IMR-90 (cell line): ENCODE measurements around the gene AQP1. TPM values are rescaled to one million over a fixed set of nuclear protein-coding genes. Genes with fewer than 3 reads are reported as not detected.

Experiments used
- ATAC-seq: fragments of 200-7000 bp; cut with Tn5 transposase; 2 replicates; pipeline ENCODE4 v1.9.1; 2020; ENCODE audit warnings: low read depth, mild to moderate bottlenecking, moderate library complexity
- BruUV-seq: library from RNA; stranded (reverse); fragments of 400-500 nt; replicated peaks from 2 replicates; lab custom pipeline; 2021; lab: Mats Ljungman, UMichigan
- CTCF ChIA-PET: fragments of 300-600 bp; formaldehyde crosslinking; extraction: SDS; loops from one replicate; lab custom pipeline; 2021; ENCODE audit warnings: antibody characterized with exemption; lab: Yijun Ruan, JAX
- POLR2A ChIA-PET: fragments of 300-600 bp; sonication (Branson Sonifier 250); formaldehyde crosslinking; loops from one replicate; lab custom pipeline; 2022; ENCODE audit warnings: antibody characterized with exemption; ENCODE audit not compliant: unreplicated experiment; lab: Charles Lee
- DNase-seq: peaks from one replicate; pipeline ENCODE4 v3.0.0; 2013
- H2AFZ ChIP-seq: replicated peaks from 2 replicates; pipeline ENCODE3; 2013; ENCODE audit warnings: low read length, mild to moderate bottlenecking; ENCODE audit not compliant: poor library complexity
- H2AK5ac ChIP-seq: 2 replicates; pipeline ENCODE4 v1.6.1; 2013; ENCODE audit warnings: low read depth, low read length, inconsistent platforms
- H2AK9ac ChIP-seq: replicated peaks from 2 replicates; pipeline ENCODE3; 2013; ENCODE audit warnings: mild to moderate bottlenecking, low read depth, low read length, moderate library complexity; ENCODE audit not compliant: poor library complexity
- H2BK120ac ChIP-seq: 2 replicates; pipeline ENCODE4 v1.6.1; 2013; ENCODE audit warnings: low read depth, low read length, inconsistent platforms
- H2BK15ac ChIP-seq: 3 replicates; pipeline ENCODE4 v1.6.1; 2013; ENCODE audit warnings: low read depth, low read length, inconsistent platforms
- H2BK20ac ChIP-seq: 2 replicates; pipeline ENCODE4 v1.6.1; 2013; ENCODE audit warnings: low read depth, mild to moderate bottlenecking, inconsistent platforms, low read length, moderate library complexity
- H2BK5ac ChIP-seq: 2 replicates; pipeline ENCODE4 v1.6.1; 2013; ENCODE audit warnings: mild to moderate bottlenecking, low read depth, low read length, inconsistent platforms; ENCODE audit not compliant: poor library complexity, severe bottlenecking
- H3K14ac ChIP-seq: replicated peaks from 2 replicates; pipeline ENCODE4 v1.6.1; 2013; ENCODE audit warnings: low read depth, low read length, inconsistent platforms
- H3K18ac ChIP-seq: 2 replicates; pipeline ENCODE4 v1.6.1; 2013; ENCODE audit warnings: low read depth, low read length, control low read depth
- H3K23ac ChIP-seq: 2 replicates; pipeline ENCODE4 v1.6.1; 2013; ENCODE audit warnings: low read depth, low read length, inconsistent platforms
- H3K27ac ChIP-seq: 2 replicates; pipeline ENCODE4 v1.5.1; 2013; ENCODE audit warnings: mild to moderate bottlenecking, control low read depth, low read length; ENCODE audit not compliant: insufficient read depth
- H3K27me3 ChIP-seq: 2 replicates; pipeline ENCODE4 v1.6.1; 2013; ENCODE audit warnings: low read length; ENCODE audit not compliant: control insufficient read depth, insufficient read depth
- H3K36me3 ChIP-seq: 2 replicates; pipeline ENCODE4 v1.6.1; 2013; ENCODE audit warnings: low read length, mixed read lengths; ENCODE audit not compliant: control insufficient read depth, insufficient read depth
- H3K4ac ChIP-seq: 2 replicates; pipeline ENCODE4 v1.6.1; 2013; ENCODE audit warnings: low read depth, low read length, inconsistent platforms
- H3K4me1 ChIP-seq: 2 replicates; pipeline ENCODE4 v1.6.1; 2013; ENCODE audit warnings: low read length, mixed read lengths; ENCODE audit not compliant: control insufficient read depth, insufficient read depth
- H3K4me2 ChIP-seq: 2 replicates; pipeline ENCODE4 v1.6.1; 2013; ENCODE audit warnings: low read depth, mild to moderate bottlenecking, control low read depth, low read length, moderate library complexity
- H3K4me3 ChIP-seq: 2 replicates; pipeline ENCODE4 v1.5.1; 2013; ENCODE audit warnings: low read depth, mild to moderate bottlenecking, control low read depth, low read length, moderate library complexity; ENCODE audit not compliant: insufficient read depth
- H3K56ac ChIP-seq: 2 replicates; pipeline ENCODE4 v1.6.1; 2013; ENCODE audit warnings: low read length, inconsistent platforms; ENCODE audit not compliant: insufficient read depth; ENCODE audit errors: extremely low read depth
- H3K79me1 ChIP-seq, 2 experiments: 2 replicates each; pipeline ENCODE4 v1.6.1; 2013; ENCODE audit warnings: low read length in 2 of 2, inconsistent platforms in 1 of 2, low read depth in 1 of 2
- H3K9ac ChIP-seq: 2 replicates; pipeline ENCODE4 v1.6.1; 2013; ENCODE audit warnings: low read depth, low read length, control low read depth
- H3K9me1 ChIP-seq: 2 replicates; pipeline ENCODE4 v1.6.1; 2013; ENCODE audit warnings: low read length, inconsistent platforms; ENCODE audit not compliant: insufficient read depth
- H3K9me3 ChIP-seq: 2 replicates; pipeline ENCODE4 v1.6.1; 2013; ENCODE audit warnings: low read length; ENCODE audit not compliant: control insufficient read depth, insufficient read depth
- H4K20me1 ChIP-seq: 2 replicates; pipeline ENCODE4 v1.6.1; 2013; ENCODE audit warnings: low read length, inconsistent platforms; ENCODE audit not compliant: insufficient read depth
- H4K5ac ChIP-seq: 2 replicates; pipeline ENCODE4 v1.6.1; 2013; ENCODE audit warnings: mild to moderate bottlenecking, low read depth, low read length, control low read depth
- H4K8ac ChIP-seq, 2 experiments: 2 replicates each; pipeline ENCODE4 v1.6.1; 2013; ENCODE audit warnings: low read depth in 2 of 2, low read length in 2 of 2, control low read depth in 1 of 2, inconsistent platforms in 1 of 2
- H4K91ac ChIP-seq: 2 replicates; pipeline ENCODE4 v1.6.1; 2013; ENCODE audit warnings: low read depth, low read length, inconsistent platforms; ENCODE audit not compliant: insufficient read depth
- BHLHE40 ChIP-seq: fragments of 150-350 bp; IDR thresholded peaks from 2 replicates; pipeline ENCODE4 v1.6.1; 2016; ENCODE audit warnings: mild to moderate bottlenecking, low read depth, low read length
- CEBPB ChIP-seq: IDR thresholded peaks from 2 replicates; pipeline ENCODE4 v1.6.1; 2012; ENCODE audit warnings: low read depth, low read length, improper control_type of control experiment
- CHD1 ChIP-seq: IDR thresholded peaks from 2 replicates; pipeline ENCODE4 v1.6.1; 2012; ENCODE audit warnings: low read depth, low read length, improper control_type of control experiment
- CTCF ChIP-seq: conservative IDR thresholded peaks from 2 replicates; pipeline ENCODE4 v1.5.1; 2012; ENCODE audit warnings: mild to moderate bottlenecking, low read depth, low read length, improper control_type of control experiment
- ELK1 ChIP-seq: fragments of 150-350 bp; IDR thresholded peaks from 2 replicates; pipeline ENCODE4 v1.6.1; 2016; ENCODE audit warnings: low read depth, mild to moderate bottlenecking, low read length, moderate library complexity, borderline replicate concordance
- FOS ChIP-seq: fragments of 150-350 bp; IDR thresholded peaks from 2 replicates; pipeline ENCODE4 v1.6.1; 2016; ENCODE audit warnings: low read depth, low read length
- MAFK ChIP-seq: IDR thresholded peaks from 2 replicates; pipeline ENCODE4 v1.6.1; 2012; ENCODE audit warnings: low read depth, low read length, improper control_type of control experiment
- MAZ ChIP-seq: IDR thresholded peaks from 2 replicates; pipeline ENCODE4 v1.6.1; 2012; ENCODE audit warnings: low read depth, mild to moderate bottlenecking, low read length, improper control_type of control experiment, moderate library complexity, borderline replicate concordance
- MXI1 ChIP-seq: IDR thresholded peaks from 2 replicates; pipeline ENCODE4 v1.6.1; 2012; ENCODE audit warnings: low read depth, mild to moderate bottlenecking, low read length, moderate library complexity, borderline replicate concordance
- NFE2L2 ChIP-seq: fragments of 150-350 bp; IDR thresholded peaks from 2 replicates; pipeline ENCODE4 v1.6.1; 2016; ENCODE audit warnings: low read depth, mild to moderate bottlenecking, low read length
- POLR2A ChIP-seq: IDR thresholded peaks from 2 replicates; pipeline ENCODE4 v1.6.1; 2012; ENCODE audit warnings: mild to moderate bottlenecking, low read depth, low read length
- RAD21 ChIP-seq: IDR thresholded peaks from 2 replicates; pipeline ENCODE4 v1.6.1; 2012; ENCODE audit warnings: low read length, improper control_type of control experiment
- RCOR1 ChIP-seq: IDR thresholded peaks from 2 replicates; pipeline ENCODE4 v1.6.1; 2012; ENCODE audit warnings: mild to moderate bottlenecking, low read length, improper control_type of control experiment; ENCODE audit not compliant: insufficient replicate concordance
- RFX5 ChIP-seq: IDR thresholded peaks from 2 replicates; pipeline ENCODE4 v1.8.0; 2012; ENCODE audit warnings: low read depth, mild to moderate bottlenecking, low read length, moderate library complexity
- SMC3 ChIP-seq: fragments of 150-350 bp; IDR thresholded peaks from 2 replicates; pipeline ENCODE4 v1.6.1; 2016; ENCODE audit warnings: low read depth, mild to moderate bottlenecking, antibody characterized with exemption, low read length, moderate library complexity
- WGBS, 2 experiments: methylation state at CpG; one replicate each; pipeline versions ENCODE4 v1.1.5 to v1.1.7; 2013; ENCODE audit warnings: missing lambda C conversion rate in 2 of 2; ENCODE audit not compliant: insufficient read length in 1 of 2; ENCODE audit errors: extremely low coverage in 2 of 2; 5-methylcytosine and 5-hydroxymethylcytosine counted together
- dilution Hi-C: fragments of 300-500 bp; cut with HindIII; formaldehyde crosslinking; loops from one replicate; pipeline ENCODE4 v1.14.3; 2018; ENCODE audit warnings: low sequenced_read_pairs; ENCODE audit not compliant: unreplicated experiment
- in situ Hi-C: fragments of 300-500 bp; cut with MboI; formaldehyde crosslinking; loops from 3 replicates; pipeline ENCODE4 v1.14.3; 2019; ENCODE audit warnings: low sequenced_read_pairs, inconsistent platforms, mixed read lengths
- intact Hi-C: fragments of 100-400 bp; cut with micrococcal nuclease; formaldehyde crosslinking; loops from 2 replicates; pipeline ENCODE4 v1.10.0; 2022
- polyA plus RNA-seq, 3 experiments: library from polyadenylated mRNA; depleted of rRNA; stranded (reverse); fragments of >200 nt; gene quantifications; 2 replicates each; pipeline ENCODE4 v1.2.3, GENCODE V29; 2012; ENCODE audit warnings: low replicate concordance in 1 of 3
- total RNA-seq: library from RNA; depleted of rRNA; stranded (reverse); fragments of >200 nt; gene quantifications from 2 replicates; pipeline ENCODE4 v1.2.3, GENCODE V29; 2012
- TF ChIP-seq, protein P1 (sequence below): fragments of 150-350 bp; IDR thresholded peaks from 2 replicates; pipeline ENCODE4 v1.6.1; 2017; ENCODE audit warnings: mild to moderate bottlenecking, antibody characterized with exemption, low read length, low read depth

Gene AQP1
- total and polyA plus RNA-seq, 2 of the 4 experiments (the other 2 are of a cell fraction) = 0.18 to 0.39 TPM

- Histone ChIP-seq H3K23ac (no peak overlapping the region), H4K20me1 (no peaks in the 10 kb centered on the region), H2BK5ac (no peak overlapping the region), H3K9ac (no peak overlapping the region), H3K36me3 (no peaks in the 10 kb centered on the region), H4K8ac (no peak overlapping the region), H2AK9ac (no peak overlapping the region), H3K14ac (no peak overlapping the region), H3K27ac (no peak overlapping the region), H3K4me2 (no peak overlapping the region), H4K5ac (no peak overlapping the region), H3K4ac (no peak overlapping the region), H2BK20ac (no peak overlapping the region), H3K4me3 (no peak overlapping the region), H3K27me3 (peaks cover 24% of the 10 kb centered on the region), H3K9me1 (no peaks in the 10 kb centered on the region), H3K18ac (no peak overlapping the region), H2BK120ac (no peak overlapping the region), H3K79me1 (no peaks in the 10 kb centered on the region), H2BK15ac (no peak overlapping the region), H3K56ac (no peak overlapping the region), H3K9me3 (no peaks in the 10 kb centered on the region), H2AK5ac (no peak overlapping the region), H3K4me1 (no peaks in the 10 kb centered on the region), H4K91ac (no peak overlapping the region), H2AFZ (no peak overlapping the region)
- intact Hi-C loops = no loop called here
- in situ Hi-C loops = no loop called here
- TF ChIP-seq, protein P1, sequence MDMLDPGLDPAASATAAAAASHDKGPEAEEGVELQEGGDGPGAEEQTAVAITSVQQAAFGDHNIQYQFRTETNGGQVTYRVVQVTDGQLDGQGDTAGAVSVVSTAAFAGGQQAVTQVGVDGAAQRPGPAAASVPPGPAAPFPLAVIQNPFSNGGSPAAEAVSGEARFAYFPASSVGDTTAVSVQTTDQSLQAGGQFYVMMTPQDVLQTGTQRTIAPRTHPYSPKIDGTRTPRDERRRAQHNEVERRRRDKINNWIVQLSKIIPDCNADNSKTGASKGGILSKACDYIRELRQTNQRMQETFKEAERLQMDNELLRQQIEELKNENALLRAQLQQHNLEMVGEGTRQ = no peak
- no peak for TF ChIP-seq MAFK
- TF ChIP-seq MXI1 = no peak
- TF ChIP-seq RAD21 = no peak
- TF ChIP-seq BHLHE40 = no peak
- no peak for TF ChIP-seq CHD1
- TF ChIP-seq CTCF = no peak
- no peak for TF ChIP-seq RFX5
- no peak for TF ChIP-seq NFE2L2
- no peak for TF ChIP-seq FOS
- TF ChIP-seq POLR2A = no peak
- TF ChIP-seq ELK1 = no peak
- no peak for TF ChIP-seq CEBPB
- no peak for TF ChIP-seq SMC3
- TF ChIP-seq MAZ = no peak
- TF ChIP-seq RCOR1 = no peak
- CTCF ChIA-PET = no interaction called here
- POLR2A ChIA-PET = no interaction called here
- ATAC-seq (no peak), DNase-seq (no peak)
- dilution Hi-C loops = no loop called here
- no TSS peak for BruUV-seq
- WGBS, 2 experiments = 100% methylated on average over 1 of the region's 3 CpGs; no CpG with 5 or more reads in 1 of the 2 experiments
Observed at GRCh38 chr7:30935569-30935877, 23.9 kb downstream of the AQP1 start.
